Breast epithelium (tissue), 4 donors: Measurements from ENCODE around the gene TMEM18. TPM values are rescaled to one million over a fixed set of nuclear protein-coding genes. Genes with fewer than 3 reads are reported as not detected.

Source experiments
- DNase-seq, 2 donors: peaks; one replicate each; pipeline ENCODE4 v3.0.0-alpha.2; 2019; ENCODE audit warnings: low spot score in 2 of 2
- H3K27ac ChIP-seq, 2 donors: fragments of 200-600 bp; sonication (generic) in 1 of 2; one replicate each; pipeline ENCODE4 v1.5.1; 2016 to 2019; ENCODE audit warnings: mild to moderate bottlenecking in 1 of 2
- H3K27me3 ChIP-seq, 2 donors: fragments of 200-600 bp; sonication (generic) in 1 of 2; one replicate each; pipeline versions ENCODE4 v1.5.1 to v1.6.0; 2017 to 2019; ENCODE audit warnings: control low read depth in 1 of 2, mild to moderate bottlenecking in 1 of 2
- H3K36me3 ChIP-seq: fragments of 200-600 bp; one replicate; pipeline ENCODE4 v1.5.1; 2019
- H3K4me1 ChIP-seq, 2 donors: fragments of 200-600 bp; sonication (generic); one replicate each; pipeline ENCODE4 v1.5.1; 2016 to 2019; ENCODE audit warnings: control low read depth in 1 of 2
- H3K4me3 ChIP-seq, 3 donors: fragments of 200-600 bp; sonication (generic); 1 replicate in 2 of 3; 2 replicates in 1 of 3; pipeline ENCODE4 v1.5.1; 2016 to 2019; ENCODE audit warnings: mild to moderate bottlenecking in 3 of 3, moderate library complexity in 2 of 3
- H3K9me3 ChIP-seq, 2 donors: fragments of 200-600 bp; sonication (generic) in 1 of 2; one replicate each; pipeline ENCODE4 v1.5.1; 2016 to 2019; ENCODE audit warnings: control low read depth in 1 of 2
- CTCF ChIP-seq, 3 donors: fragments of 450-650 bp; IDR thresholded peaks; one replicate each; pipeline ENCODE4 v1.5.1; 2016 to 2017; ENCODE audit warnings: antibody characterized with exemption in 3 of 3, mild to moderate bottlenecking in 3 of 3, moderate library complexity in 3 of 3
- POLR2A ChIP-seq: fragments of 450-650 bp; IDR thresholded peaks from one replicate; pipeline ENCODE4 v1.6.1; 2016; ENCODE audit warnings: antibody characterized with exemption, mild to moderate bottlenecking, moderate library complexity
- POLR2AphosphoS5 ChIP-seq, 3 donors: sonication (generic); formaldehyde crosslinking; IDR thresholded peaks; one replicate each; pipeline ENCODE4 v1.6.1; 2017; ENCODE audit warnings: antibody characterized with exemption in 3 of 3
- intact Hi-C: fragments of 100-400 bp; cut with DNase I; formaldehyde crosslinking; loops from one replicate; pipeline ENCODE4 v1.15.1; 2023; ENCODE audit warnings: low total_unique reads
- total RNA-seq, 3 donors: library from RNA; depleted of rRNA; stranded (reverse); fragments of >200 nt; gene quantifications; one replicate each; pipeline ENCODE4 v1.1.0, GENCODE V29; 2016

Gene TMEM18
- total RNA-seq, 3 donors from 2014 or later, result 17.7 to 34.6 (median 27.4) TPM

GRCh38 chr2:631741-632140 is 45.5 kb downstream of the TMEM18 start:
- H3K36me3 ChIP-seq, result no peaks in the 10 kb centered on the region
- no peak for DNase-seq
- H3K27ac ChIP-seq, result no peak overlapping the region
- H3K27me3 ChIP-seq, result no peaks in the 10 kb centered on the region
- no peak overlapping the region for H3K4me3 ChIP-seq
- peaks cover 0 to 2% of the 10 kb centered on the region in 2 donors for H3K4me1 ChIP-seq
- TF ChIP-seq CTCF (IDR thresholded peaks at IDR 0.05), result no peak
- intact Hi-C loops, result no loop called here
- H3K9me3 ChIP-seq, result no peaks in the 10 kb centered on the region

GRCh38 chr2:630451-631320 is 46.5 kb downstream of the TMEM18 start:
- Histone ChIP-seq H3K27ac (no peak overlapping the region), H3K4me3 (no peak overlapping the region), H3K36me3 (no peaks in the 10 kb centered on the region), H3K9me3 (no peaks in the 10 kb centered on the region), H3K27me3 (no peaks in the 10 kb centered on the region), H3K4me1 (no peaks in the 10 kb centered on the region)
- intact Hi-C loops, result no loop called here
- no peak for DNase-seq
- TF ChIP-seq POLR2AphosphoS5 (IDR thresholded peaks at IDR 0.05), result no peak
- no peak for TF ChIP-seq POLR2A
- no peak for TF ChIP-seq CTCF (IDR thresholded peaks at IDR 0.05)

GRCh38 chr2:629961-630360 is 47.2 kb downstream of the TMEM18 start:
- no peak for TF ChIP-seq CTCF (IDR thresholded peaks at IDR 0.05)
- no peak for TF ChIP-seq POLR2AphosphoS5 (IDR thresholded peaks at IDR 0.05)
- no peak for TF ChIP-seq POLR2A
- Histone ChIP-seq H3K9me3 (no peaks in the 10 kb centered on the region), H3K27me3 (no peaks in the 10 kb centered on the region), H3K4me3 (no peak overlapping the region), H3K27ac (no peak overlapping the region), H3K36me3 (no peaks in the 10 kb centered on the region), H3K4me1 (no peaks in the 10 kb centered on the region)
- DNase-seq, result no peak
- intact Hi-C loops, result no loop called here

DNA sequence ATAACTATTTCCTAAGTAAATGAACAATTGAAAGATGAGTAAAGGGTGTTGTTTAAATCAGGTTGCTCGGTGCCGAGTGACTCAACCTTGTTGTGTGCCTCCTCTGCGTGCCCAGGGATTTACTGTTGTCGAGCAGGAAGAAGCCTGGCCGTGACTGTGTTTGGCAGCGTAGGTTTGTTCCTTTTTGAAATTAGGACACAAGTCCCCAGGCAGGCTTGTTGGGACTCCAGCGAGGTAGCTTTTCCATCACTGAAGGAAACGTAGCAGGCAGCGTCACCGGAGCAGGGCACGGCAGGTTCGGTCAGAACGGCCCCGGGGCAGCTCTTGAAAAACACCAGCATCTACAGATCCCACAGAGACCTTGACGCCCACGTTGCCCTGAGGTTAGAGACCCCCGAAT is 48.6 kb downstream of the TMEM18 start:
- Histone ChIP-seq H3K4me3 (peak overlapping the region in 2 of 3 donors; percentile 36 to 55), H3K27ac (peak overlapping the region; percentile 86 to 87), H3K9me3 (no peaks in the 10 kb centered on the region), H3K27me3 (no peaks in the 10 kb centered on the region), H3K4me1 (no peaks in the 10 kb centered on the region), H3K36me3 (no peaks in the 10 kb centered on the region)
- intact Hi-C loops, result no loop called here
- TF ChIP-seq CTCF (IDR thresholded peaks at IDR 0.05) (no peak), POLR2AphosphoS5 (IDR thresholded peaks at IDR 0.05) (peak in 1 of 3 donors; percentile 45), POLR2A (no peak)
- peak in 1 of 2 donors; percentile 86 for DNase-seq

- Histone ChIP-seq H3K36me3 (no peaks in the 10 kb centered on the region), H3K4me1 (no peaks in the 10 kb centered on the region), H3K4me3 (no peak overlapping the region), H3K9me3 (no peaks in the 10 kb centered on the region), H3K27me3 (no peaks in the 10 kb centered on the region), H3K27ac (peak overlapping the region; percentile 86 to 87)
- DNase-seq, result no peak
- intact Hi-C loops, result no loop called here
- TF ChIP-seq CTCF (IDR thresholded peaks at IDR 0.05), result no peak
- TF ChIP-seq POLR2AphosphoS5 (IDR thresholded peaks at IDR 0.05), result no peak
- no peak for TF ChIP-seq POLR2A
Observed at GRCh38 chr2:627926-628560, 49.2 kb downstream of the TMEM18 start.
